ENCODE data around the gene C5orf46. TPM values are rescaled to one million over a fixed set of nuclear protein-coding genes. Genes with fewer than 3 reads are reported as not detected.

Gene C5orf46
- total RNA-seq, 2 donors from 2014 or later: not detected

DNA sequence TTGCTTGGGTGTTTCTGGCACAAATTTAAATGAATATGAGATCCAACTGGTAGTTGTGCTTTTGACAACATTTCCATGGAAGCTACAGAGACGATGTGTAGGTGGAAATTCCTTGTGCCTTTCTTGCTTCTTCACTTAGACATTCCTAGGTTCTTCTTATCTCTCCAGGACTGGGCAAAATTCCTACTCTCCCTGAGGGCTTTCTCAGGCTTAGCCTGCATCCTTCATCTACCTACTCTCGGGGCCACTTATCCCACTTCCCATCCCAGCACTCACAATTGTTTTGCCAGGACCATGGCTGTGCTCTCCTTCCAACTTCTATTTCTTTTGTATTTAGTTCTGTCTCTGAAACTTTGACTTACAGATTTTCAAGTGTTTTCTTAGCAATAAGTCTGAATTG is 57.1 kb downstream of the C5orf46 start:
- H3K36me3 Mint-ChIP-seq (ENCODE audit: insufficient read depth in 2 of 2): no peaks in the 10 kb centered on the region
- no peak overlapping the region for H3K4me3 Mint-ChIP-seq
- ATAC-seq (replicated peaks in 1 of 2) (no peak), DNase-seq (no peak)
- no peak overlapping the region for H3K27ac Mint-ChIP-seq
- no peaks in the 10 kb centered on the region for H3K9me3 Mint-ChIP-seq
- H3K4me1 Mint-ChIP-seq (ENCODE audit: low read depth): no peaks in the 10 kb centered on the region
- peaks cover 13% of the 10 kb centered on the region for H3K27me3 Mint-ChIP-seq (ENCODE audit: low read depth)

DNA sequence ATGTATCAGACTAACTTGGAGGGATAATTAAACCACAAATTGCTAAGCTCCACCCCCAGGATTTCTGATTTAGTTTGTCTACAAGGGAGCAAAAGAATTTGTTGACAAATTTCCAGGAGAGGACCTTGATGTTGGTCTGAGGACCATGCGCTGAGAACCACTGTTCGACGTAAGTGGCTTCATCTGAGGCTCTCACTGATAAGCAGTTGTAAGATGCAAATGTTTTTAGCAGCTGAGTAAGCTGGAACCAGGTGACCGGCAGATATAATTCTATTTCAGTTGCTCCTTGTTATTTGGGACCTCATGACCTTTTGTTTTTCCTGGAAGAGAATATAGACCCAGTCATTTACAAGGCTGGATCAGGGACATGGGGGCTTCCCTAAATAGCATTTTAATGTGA is 60.7 kb downstream of the C5orf46 start:
- Mint-ChIP-seq H3K27ac (no peak overlapping the region), H3K9me3 (no peaks in the 10 kb centered on the region), H3K36me3 (ENCODE audit: insufficient read depth in 2 of 2) (no peaks in the 10 kb centered on the region), H3K4me3 (no peak overlapping the region), H3K4me1 (ENCODE audit: low read depth) (no peaks in the 10 kb centered on the region), H3K27me3 (ENCODE audit: low read depth) (peaks cover 6% of the 10 kb centered on the region)
- ATAC-seq (replicated peaks in 1 of 2) (no peak), DNase-seq (no peak)

DNA sequence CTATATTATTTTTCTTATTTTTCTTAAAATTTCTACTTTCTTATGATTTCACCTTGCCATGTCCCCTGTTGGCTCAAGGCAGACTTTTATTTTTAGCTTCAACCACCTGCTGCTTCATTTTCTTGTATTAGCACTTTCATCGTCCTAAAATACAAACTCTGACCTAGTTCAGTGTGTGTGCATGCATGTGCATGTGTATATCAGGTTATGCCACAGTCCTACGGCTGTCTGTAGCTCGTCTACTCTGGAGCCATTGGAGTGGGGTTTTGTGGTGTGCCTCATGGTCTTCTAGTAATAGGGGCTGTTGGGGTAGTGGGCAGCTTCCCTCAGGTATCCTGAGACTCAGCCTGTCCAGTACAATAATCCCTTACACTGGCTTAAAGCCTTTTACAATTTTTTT is 61.5 kb downstream of the C5orf46 start:
- Mint-ChIP-seq H3K27ac (no peak overlapping the region), H3K4me1 (ENCODE audit: low read depth) (no peaks in the 10 kb centered on the region), H3K9me3 (no peaks in the 10 kb centered on the region), H3K27me3 (ENCODE audit: low read depth) (peaks cover 6% of the 10 kb centered on the region), H3K4me3 (no peak overlapping the region), H3K36me3 (ENCODE audit: insufficient read depth in 2 of 2) (no peaks in the 10 kb centered on the region)
- ATAC-seq (replicated peaks in 1 of 2) (no peak), DNase-seq (no peak)

DNA sequence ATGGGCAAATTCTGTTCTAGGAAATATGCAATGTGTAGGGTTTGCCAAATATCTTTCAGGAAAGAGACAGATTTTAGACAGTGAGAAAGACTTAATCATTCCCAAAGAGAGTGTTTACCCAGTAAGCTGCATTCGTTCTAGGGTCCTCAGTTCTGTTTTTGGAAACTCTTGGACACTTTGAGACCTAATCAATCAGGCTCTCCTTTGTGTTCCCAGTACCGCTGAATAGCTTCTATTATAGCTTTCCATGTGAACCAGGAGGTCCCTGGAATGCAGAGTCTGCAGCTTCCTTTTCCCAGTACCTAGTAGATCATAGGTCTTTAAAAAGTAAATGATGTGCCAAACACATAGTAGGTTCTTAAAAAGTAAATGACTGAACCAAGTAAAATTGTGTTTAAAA is 63.5 kb downstream of the C5orf46 start:
- H3K27me3 Mint-ChIP-seq (ENCODE audit: low read depth): peaks cover 6% of the 10 kb centered on the region
- ATAC-seq (replicated peaks in 1 of 2) (no peak), DNase-seq (no peak)
- no peaks in the 10 kb centered on the region for H3K9me3 Mint-ChIP-seq
- no peaks in the 10 kb centered on the region for H3K4me1 Mint-ChIP-seq (ENCODE audit: low read depth)
- H3K4me3 Mint-ChIP-seq: no peak overlapping the region
- no peak overlapping the region for H3K27ac Mint-ChIP-seq
- no peaks in the 10 kb centered on the region for H3K36me3 Mint-ChIP-seq (ENCODE audit: insufficient read depth in 2 of 2)

Other genes with a start within 250 kb of the C5orf46 start
- 1 to 10 TPM; 1.2 to 6.3 TPM for gene JAKMIP2, start 123.8 kb downstream of the C5orf46 start, total RNA-seq
- not detected for gene SPINK1, start 74.9 kb downstream of the C5orf46 start, total RNA-seq
- not detected for gene SCGB3A2, start 27.8 kb downstream of the C5orf46 start, total RNA-seq
- gene SPINK5, start 157.4 kb upstream of the C5orf46 start, total RNA-seq: not detected

All from activated T-cell treated with anti-CD3 and anti-CD28 coated beads, Interleukin-2, amount 50 U/mL, for 72 hours (primary cell).